Measurements from ENCODE around the gene CACTIN.

- TF ChIP-seq, protein P1, sequence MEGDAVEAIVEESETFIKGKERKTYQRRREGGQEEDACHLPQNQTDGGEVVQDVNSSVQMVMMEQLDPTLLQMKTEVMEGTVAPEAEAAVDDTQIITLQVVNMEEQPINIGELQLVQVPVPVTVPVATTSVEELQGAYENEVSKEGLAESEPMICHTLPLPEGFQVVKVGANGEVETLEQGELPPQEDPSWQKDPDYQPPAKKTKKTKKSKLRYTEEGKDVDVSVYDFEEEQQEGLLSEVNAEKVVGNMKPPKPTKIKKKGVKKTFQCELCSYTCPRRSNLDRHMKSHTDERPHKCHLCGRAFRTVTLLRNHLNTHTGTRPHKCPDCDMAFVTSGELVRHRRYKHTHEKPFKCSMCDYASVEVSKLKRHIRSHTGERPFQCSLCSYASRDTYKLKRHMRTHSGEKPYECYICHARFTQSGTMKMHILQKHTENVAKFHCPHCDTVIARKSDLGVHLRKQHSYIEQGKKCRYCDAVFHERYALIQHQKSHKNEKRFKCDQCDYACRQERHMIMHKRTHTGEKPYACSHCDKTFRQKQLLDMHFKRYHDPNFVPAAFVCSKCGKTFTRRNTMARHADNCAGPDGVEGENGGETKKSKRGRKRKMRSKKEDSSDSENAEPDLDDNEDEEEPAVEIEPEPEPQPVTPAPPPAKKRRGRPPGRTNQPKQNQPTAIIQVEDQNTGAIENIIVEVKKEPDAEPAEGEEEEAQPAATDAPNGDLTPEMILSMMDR (conservative IDR thresholded peaks at IDR 0.05; ENCODE audit: low read depth, low read length), result no peak
- TF ChIP-seq SMC3 (IDR thresholded peaks at IDR 0.05; ENCODE audit: low read depth, low read length), result no peak
- TF ChIP-seq, protein P2, sequence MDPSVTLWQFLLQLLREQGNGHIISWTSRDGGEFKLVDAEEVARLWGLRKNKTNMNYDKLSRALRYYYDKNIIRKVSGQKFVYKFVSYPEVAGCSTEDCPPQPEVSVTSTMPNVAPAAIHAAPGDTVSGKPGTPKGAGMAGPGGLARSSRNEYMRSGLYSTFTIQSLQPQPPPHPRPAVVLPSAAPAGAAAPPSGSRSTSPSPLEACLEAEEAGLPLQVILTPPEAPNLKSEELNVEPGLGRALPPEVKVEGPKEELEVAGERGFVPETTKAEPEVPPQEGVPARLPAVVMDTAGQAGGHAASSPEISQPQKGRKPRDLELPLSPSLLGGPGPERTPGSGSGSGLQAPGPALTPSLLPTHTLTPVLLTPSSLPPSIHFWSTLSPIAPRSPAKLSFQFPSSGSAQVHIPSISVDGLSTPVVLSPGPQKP (IDR thresholded peaks at IDR 0.05; ENCODE audit: borderline replicate concordance, low read depth, low read length), result no peak
- no peak for TF ChIP-seq RAD21 (IDR thresholded peaks at IDR 0.05; ENCODE audit: low read length)
- no peak for TF ChIP-seq USF2 (IDR thresholded peaks at IDR 0.05; ENCODE audit: low read depth, low read length)
- no peak for TF ChIP-seq POLR2A (IDR thresholded peaks at IDR 0.05; ENCODE audit: low read depth, low read length)
- no peak for TF ChIP-seq MAFK (IDR thresholded peaks at IDR 0.05; ENCODE audit: low read depth, low read length)
- no peak for TF ChIP-seq MXI1 (IDR thresholded peaks at IDR 0.05; ENCODE audit: borderline replicate concordance, low read depth, low read length)
- no peak for TF ChIP-seq NFE2L2 (IDR thresholded peaks at IDR 0.05; ENCODE audit: low read depth, low read length)
These were observed 34.1 kb upstream of the CACTIN start for GRCh38 chr19:3660493-3661219.

All from IMR-90 (cell line).